Tongue (tissue), 2 donors: ENCODE measurements around the gene HLA-DPB1. TPM values are rescaled to one million over a fixed set of nuclear protein-coding genes. Genes with fewer than 3 reads are reported as not detected.

ENCODE experiments used
- DNase-seq: peaks from one replicate; pipeline ENCODE4 v3.0.0-alpha.2; 2015
- total RNA-seq: library from RNA; depleted of rRNA; stranded (reverse); fragments of >200 nt; gene quantifications from one replicate; pipeline ENCODE4 v1.2.3, GENCODE V29; 2014

Gene HLA-DPB1
- total RNA-seq, 1 donor from 2014 or later: 9.9 TPM

DNA sequence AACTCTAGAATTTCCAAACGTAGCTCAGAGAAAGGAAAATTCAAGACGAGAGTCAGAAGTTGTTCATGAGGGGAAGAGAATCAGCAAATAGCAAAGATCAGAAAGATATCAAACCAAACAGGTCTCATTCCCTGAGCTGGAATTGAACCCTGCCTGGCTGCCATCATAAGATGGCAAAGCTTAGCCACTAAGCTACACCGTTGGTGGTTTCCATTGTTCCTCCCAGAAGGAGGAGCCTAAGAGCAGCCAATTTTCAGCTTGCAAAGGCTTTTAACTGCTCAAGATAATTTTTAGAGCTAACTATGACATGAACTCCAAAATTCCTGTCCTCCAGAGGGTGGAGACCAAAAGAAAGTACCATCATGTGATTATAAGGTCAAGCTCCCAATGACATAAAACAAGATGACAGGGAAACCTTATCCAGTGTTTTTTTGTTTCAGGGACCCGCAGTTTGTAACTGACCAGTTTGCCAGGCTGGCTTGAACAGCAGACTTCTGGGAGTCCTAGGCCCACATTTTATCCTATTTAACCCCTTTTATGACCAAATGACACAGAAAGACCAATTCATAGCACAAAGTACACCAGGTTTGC, 60.6 kb downstream of the HLA-DPB1 start:
- no peak for DNase-seq

Other genes starting within 250 kb of the HLA-DPB1 start
- 6.2 TPM for gene TAP2, start 237.3 kb upstream of the HLA-DPB1 start, total RNA-seq
- 8.5 TPM for gene PSMB8, start 231.9 kb upstream of the HLA-DPB1 start, total RNA-seq
- 15.4 TPM for gene TAP1, start 222.3 kb upstream of the HLA-DPB1 start, total RNA-seq
- 5.7 TPM for gene PSMB9, start 221.8 kb upstream of the HLA-DPB1 start, total RNA-seq
- 6.6 TPM for gene HLA-DMB, start 135.0 kb upstream of the HLA-DPB1 start, total RNA-seq
- gene HLA-DMA, start 122.9 kb upstream of the HLA-DPB1 start, total RNA-seq: 4.3 TPM
- gene BRD2, start 107.4 kb upstream of the HLA-DPB1 start, total RNA-seq: 84.5 TPM
- gene HLA-DOA, start 66.4 kb upstream of the HLA-DPB1 start, total RNA-seq: 1.6 TPM
- gene HLA-DPA1, start 2.3 kb upstream of the HLA-DPB1 start, total RNA-seq: 15.6 TPM
- gene COL11A2, start 116.5 kb downstream of the HLA-DPB1 start, total RNA-seq: 5.7 TPM
- gene RXRB, start 124.7 kb downstream of the HLA-DPB1 start, total RNA-seq: 28.5 TPM
- 70.4 TPM for gene SLC39A7, start 124.9 kb downstream of the HLA-DPB1 start, total RNA-seq
- 24.7 TPM for gene HSD17B8, start 128.7 kb downstream of the HLA-DPB1 start, total RNA-seq
- gene RING1, start 132.5 kb downstream of the HLA-DPB1 start, total RNA-seq: 22.5 TPM
- 35.7 TPM for gene VPS52, start 195.9 kb downstream of the HLA-DPB1 start, total RNA-seq
- gene RPS18, start 196.1 kb downstream of the HLA-DPB1 start, total RNA-seq: 2,268 TPM
- 4.6 TPM for gene B3GALT4, start 201.1 kb downstream of the HLA-DPB1 start, total RNA-seq
- 52.9 TPM for gene WDR46, start 213.2 kb downstream of the HLA-DPB1 start, total RNA-seq
- 14.9 TPM for gene PFDN6, start 213.6 kb downstream of the HLA-DPB1 start, total RNA-seq
- gene RGL2, start 223.0 kb downstream of the HLA-DPB1 start, total RNA-seq: 51.9 TPM
- gene TAPBP, start 238.1 kb downstream of the HLA-DPB1 start, total RNA-seq: 48.3 TPM
- gene ZBTB22, start 241.8 kb downstream of the HLA-DPB1 start, total RNA-seq: 15.0 TPM
- gene DAXX, start 247.0 kb downstream of the HLA-DPB1 start, total RNA-seq: 20.6 TPM